HepG2 (cell line): ENCODE results near the gene FTL.

Experiments
- IKZF1 ChIP-seq: fragments of 450-650 bp; IDR thresholded peaks from 2 replicates; pipeline ENCODE4 v1.7.1; 2016
- NFE2L2 ChIP-seq: fragments of 150-350 bp; IDR thresholded peaks from 2 replicates; pipeline ENCODE4 v1.6.1; 2014; ENCODE audit warnings: low read length
- NR1H2 ChIP-seq: sonication (generic); formaldehyde crosslinking; IDR thresholded peaks from 2 replicates; pipeline ENCODE4 v1.8.1; 2022; ENCODE audit warnings: low read depth, missing genetic modification reagents, borderline replicate concordance
- NR2C2 ChIP-seq: sonication (generic); formaldehyde crosslinking; IDR thresholded peaks from 2 replicates; pipeline ENCODE4 v1.4.0; 2020; ENCODE audit warnings: missing genetic modification reagents, mild to moderate bottlenecking, moderate library complexity, borderline replicate concordance
- POLR2A ChIP-seq, 2 experiments: IDR thresholded peaks; 2 replicates each; pipeline ENCODE4 v1.6.1; 2011; ENCODE audit warnings: low read depth in 2 of 2, low read length in 2 of 2, mild to moderate bottlenecking in 1 of 2, moderate library complexity in 1 of 2; ENCODE audit not compliant: insufficient read depth in 1 of 2
- SAFB2 ChIP-seq: sonication (generic); formaldehyde crosslinking; IDR thresholded peaks from 2 replicates; pipeline ENCODE4 v1.5.1; 2020; ENCODE audit warnings: missing genetic modification reagents, low read depth, mild to moderate bottlenecking, borderline replicate concordance
- TF ChIP-seq, protein P1 (sequence below): sonication (generic); formaldehyde crosslinking; IDR thresholded peaks from 2 replicates; pipeline ENCODE4 v1.5.0; 2020; ENCODE audit warnings: mild to moderate bottlenecking, missing genetic modification reagents, moderate library complexity
- TF ChIP-seq, protein P2 (sequence below): fragments of 450-650 bp; IDR thresholded peaks from 2 replicates; pipeline ENCODE4 v1.6.1; 2016

DNA sequence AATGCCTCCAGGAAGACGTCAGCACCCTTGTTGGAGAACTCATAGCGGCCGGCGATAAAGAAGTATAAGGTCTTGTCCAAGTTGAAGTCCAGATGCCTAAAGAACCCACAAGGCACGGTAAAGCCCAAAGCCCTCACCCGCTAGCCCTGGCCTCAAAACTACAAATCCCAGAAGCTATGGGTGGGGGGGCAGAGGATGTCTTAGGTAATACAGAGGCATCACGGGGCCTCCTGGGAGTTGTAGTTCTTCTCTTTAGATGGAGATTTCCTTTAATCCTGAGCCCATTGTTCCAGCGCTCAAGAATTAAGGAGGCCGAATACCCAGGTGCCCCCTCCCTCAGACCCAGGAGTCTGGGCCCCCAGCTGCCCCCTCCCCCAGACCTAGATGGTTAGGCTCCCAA, 17.2 kb downstream of the FTL start:
- TF ChIP-seq NR1H2 (CRISPR knock-in tag) (no peak), SAFB2 (no peak), IKZF1 (no peak), NFE2L2 (no peak), POLR2A (IDR thresholded peaks at IDR 0.05; ENCODE audit: insufficient read depth in 1 of 2, low read depth in 2 of 2, low read length in 2 of 2) (no peak), NR2C2 (no peak)
- TF ChIP-seq, protein P1, sequence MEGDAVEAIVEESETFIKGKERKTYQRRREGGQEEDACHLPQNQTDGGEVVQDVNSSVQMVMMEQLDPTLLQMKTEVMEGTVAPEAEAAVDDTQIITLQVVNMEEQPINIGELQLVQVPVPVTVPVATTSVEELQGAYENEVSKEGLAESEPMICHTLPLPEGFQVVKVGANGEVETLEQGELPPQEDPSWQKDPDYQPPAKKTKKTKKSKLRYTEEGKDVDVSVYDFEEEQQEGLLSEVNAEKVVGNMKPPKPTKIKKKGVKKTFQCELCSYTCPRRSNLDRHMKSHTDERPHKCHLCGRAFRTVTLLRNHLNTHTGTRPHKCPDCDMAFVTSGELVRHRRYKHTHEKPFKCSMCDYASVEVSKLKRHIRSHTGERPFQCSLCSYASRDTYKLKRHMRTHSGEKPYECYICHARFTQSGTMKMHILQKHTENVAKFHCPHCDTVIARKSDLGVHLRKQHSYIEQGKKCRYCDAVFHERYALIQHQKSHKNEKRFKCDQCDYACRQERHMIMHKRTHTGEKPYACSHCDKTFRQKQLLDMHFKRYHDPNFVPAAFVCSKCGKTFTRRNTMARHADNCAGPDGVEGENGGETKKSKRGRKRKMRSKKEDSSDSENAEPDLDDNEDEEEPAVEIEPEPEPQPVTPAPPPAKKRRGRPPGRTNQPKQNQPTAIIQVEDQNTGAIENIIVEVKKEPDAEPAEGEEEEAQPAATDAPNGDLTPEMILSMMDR (CRISPR knock-in tag): no peak
- TF ChIP-seq, protein P2, sequence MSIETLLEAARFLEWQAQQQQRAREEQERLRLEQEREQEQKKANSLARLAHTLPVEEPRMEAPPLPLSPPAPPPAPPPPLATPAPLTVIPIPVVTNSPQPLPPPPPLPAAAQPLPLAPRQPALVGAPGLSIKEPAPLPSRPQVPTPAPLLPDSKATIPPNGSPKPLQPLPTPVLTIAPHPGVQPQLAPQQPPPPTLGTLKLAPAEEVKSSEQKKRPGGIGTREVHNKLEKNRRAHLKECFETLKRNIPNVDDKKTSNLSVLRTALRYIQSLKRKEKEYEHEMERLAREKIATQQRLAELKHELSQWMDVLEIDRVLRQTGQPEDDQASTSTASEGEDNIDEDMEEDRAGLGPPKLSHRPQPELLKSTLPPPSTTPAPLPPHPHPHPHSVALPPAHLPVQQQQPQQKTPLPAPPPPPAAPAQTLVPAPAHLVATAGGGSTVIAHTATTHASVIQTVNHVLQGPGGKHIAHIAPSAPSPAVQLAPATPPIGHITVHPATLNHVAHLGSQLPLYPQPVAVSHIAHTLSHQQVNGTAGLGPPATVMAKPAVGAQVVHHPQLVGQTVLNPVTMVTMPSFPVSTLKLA: no peak
